GM12891 (cell line): ENCODE results near the gene ST6GALNAC3.

Experiments used
- PAX5 ChIP-seq: IDR thresholded peaks from 2 replicates; pipeline ENCODE4 v1.6.1; 2011; ENCODE audit warnings: low read length, moderate library complexity, mild to moderate bottlenecking; ENCODE audit not compliant: insufficient read depth, severe bottlenecking
- POLR2A ChIP-seq: IDR thresholded peaks from 2 replicates; pipeline ENCODE4 v1.6.1; 2011; ENCODE audit warnings: low read depth, low read length, control low read depth
- POLR2AphosphoS5 ChIP-seq: IDR thresholded peaks from 2 replicates; pipeline ENCODE4 v1.6.1; 2011; ENCODE audit warnings: low read depth, low read length, control low read depth
- SPI1 ChIP-seq: IDR thresholded peaks from 2 replicates; pipeline ENCODE4 v1.6.1; 2011; ENCODE audit warnings: low read depth, low read length, control low read depth
- TAF1 ChIP-seq: IDR thresholded peaks from 2 replicates; pipeline ENCODE4 v1.6.1; 2011; ENCODE audit warnings: low read depth, low read length, control low read depth

DNA sequence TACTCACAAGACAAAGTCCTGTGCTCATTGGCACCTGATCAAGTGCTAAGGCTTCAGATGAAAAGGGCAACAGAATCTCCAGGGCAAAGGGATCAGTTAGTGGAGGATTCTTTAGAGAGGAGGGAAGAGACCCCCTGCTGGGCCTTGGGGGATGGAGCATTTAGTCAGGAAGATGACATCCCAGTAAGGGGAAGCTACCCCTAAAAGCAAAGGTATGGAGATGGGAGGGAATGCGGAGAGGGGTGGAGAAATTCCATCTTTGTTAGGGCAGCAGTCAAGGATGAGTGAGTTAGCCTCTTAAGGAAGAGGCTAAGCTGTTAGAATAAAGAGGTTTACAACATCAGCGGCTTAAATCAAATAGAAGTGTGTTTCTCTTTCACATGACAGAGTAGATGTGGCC is 67.4 kb downstream of the ST6GALNAC3 start:
- TF ChIP-seq POLR2A, result no peak
- TF ChIP-seq SPI1, result no peak
- no peak for TF ChIP-seq POLR2AphosphoS5
- TF ChIP-seq TAF1, result no peak
- no peak for TF ChIP-seq PAX5
